C4-2B (cell line): Measurements from ENCODE around the gene ATP2B3.

Experiments
- H3K27ac ChIP-seq: fragments of 450-650 bp; 2 replicates; pipeline ENCODE4 v1.5.1; 2017
- CTCF ChIP-seq: fragments of 450-650 bp; conservative IDR thresholded peaks from 2 replicates; pipeline ENCODE4 v1.5.1; 2017; ENCODE audit warnings: mild to moderate bottlenecking
- ZFX ChIP-seq: fragments of 450-650 bp; IDR thresholded peaks from 2 replicates; pipeline ENCODE4 v1.6.1; 2017

The ATP2B3 gene

DNA sequence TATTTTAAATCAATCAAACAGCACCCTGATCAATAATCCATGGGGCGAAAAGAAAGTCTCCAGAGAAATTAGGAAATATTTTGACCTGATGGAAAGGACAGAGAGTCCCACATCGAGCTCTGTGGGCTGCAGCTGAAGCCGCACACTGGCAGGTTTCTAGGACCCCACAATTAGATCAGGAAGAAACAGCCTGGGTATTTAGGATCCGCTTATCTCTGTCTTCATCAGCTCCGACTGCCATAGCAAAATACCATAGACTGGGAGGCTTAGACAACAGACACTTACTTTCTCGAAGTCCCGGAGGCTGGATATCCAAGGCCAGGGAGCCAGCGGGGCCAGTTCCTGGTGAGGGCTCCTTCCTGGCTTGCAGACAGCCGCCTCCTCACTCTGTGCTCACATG lies 45.1 kb downstream of the ATP2B3 start:
- TF ChIP-seq CTCF (no peak), ZFX (no peak)
- H3K27ac ChIP-seq, result no peak overlapping the region

GRCh38 chrX:153564047-153564606 lies 46.7 kb downstream of the ATP2B3 start:
- TF ChIP-seq CTCF, result no peak
- TF ChIP-seq ZFX, result no peak
- no peak overlapping the region for H3K27ac ChIP-seq

- H3K27ac ChIP-seq, result no peak overlapping the region
- TF ChIP-seq CTCF, result no peak
- TF ChIP-seq ZFX, result no peak
These were observed 48.6 kb downstream of the ATP2B3 start for GRCh38 chrX:153565996-153566580.

DNA sequence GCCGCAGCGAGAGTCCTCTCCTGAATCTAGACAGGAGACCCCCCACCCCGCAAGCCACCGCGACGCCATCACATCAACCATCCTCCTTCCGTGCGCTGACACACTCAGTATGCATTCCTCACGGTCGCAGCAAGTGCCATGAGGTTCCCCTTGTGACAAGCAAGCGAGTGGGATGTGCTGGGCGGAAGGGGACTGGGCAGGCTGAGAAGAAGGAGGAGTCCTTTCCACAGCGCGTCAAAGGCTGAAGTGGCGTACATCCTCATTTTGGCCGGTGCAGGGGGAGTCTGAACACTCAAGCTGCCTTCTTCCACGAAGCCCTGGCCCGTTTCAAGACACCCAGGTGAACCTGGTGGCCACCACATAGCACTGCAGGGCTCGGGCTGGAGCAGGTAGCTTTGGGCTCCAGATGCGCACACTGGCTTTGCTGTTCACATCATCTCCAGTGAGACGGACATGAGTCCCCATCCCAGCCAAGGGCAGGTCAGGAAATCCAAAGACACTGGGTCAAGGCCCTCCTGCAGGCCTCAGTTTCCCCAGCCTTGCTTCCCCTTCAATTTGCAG lies 51.1 kb downstream of the ATP2B3 start:
- no peak for TF ChIP-seq ZFX
- TF ChIP-seq CTCF, result no peak; the same call in 1 of the 2 replicates
- H3K27ac ChIP-seq, result no peak overlapping the region

DNA sequence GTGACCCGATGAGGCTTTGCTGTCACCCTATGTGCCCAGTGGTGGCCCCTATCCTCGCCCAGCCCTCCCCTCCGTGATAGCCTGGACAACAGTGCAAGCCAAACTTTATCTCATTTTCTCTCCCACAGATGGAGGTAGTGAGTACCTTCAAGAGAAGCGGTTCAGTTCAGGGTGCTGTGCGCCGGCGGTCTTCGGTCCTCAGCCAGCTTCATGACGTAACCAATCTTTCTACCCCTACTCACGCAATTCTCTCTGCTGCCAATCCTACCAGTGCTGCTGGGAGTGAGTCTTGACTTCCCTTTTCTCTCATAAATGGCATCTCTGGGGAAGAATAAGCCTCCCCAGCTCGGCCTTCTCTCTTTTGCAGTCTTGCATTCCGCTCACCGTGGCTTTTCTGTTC lies 52.0 kb downstream of the ATP2B3 start:
- no peak for TF ChIP-seq CTCF
- no peak for TF ChIP-seq ZFX

DNA sequence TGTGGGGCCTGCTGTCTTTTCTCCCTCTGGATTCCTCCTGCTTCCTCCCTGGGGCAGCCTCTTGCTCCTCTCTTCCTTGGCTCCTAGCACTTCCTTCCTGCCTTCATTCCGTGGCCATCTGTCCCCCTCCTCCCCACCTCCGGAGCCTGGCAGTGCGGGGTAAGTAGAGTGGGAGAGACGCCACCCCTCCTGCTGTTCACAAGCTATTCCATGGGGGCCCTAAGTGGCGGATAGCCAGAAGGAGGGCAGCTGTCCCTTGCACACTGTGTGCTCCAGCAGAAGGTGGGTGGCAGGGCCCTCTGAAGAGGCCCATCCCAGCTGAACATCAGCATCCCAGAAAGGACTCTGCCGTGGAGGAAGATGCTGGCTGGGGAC lies 54.1 kb downstream of the ATP2B3 start:
- TF ChIP-seq CTCF, result no peak
- TF ChIP-seq ZFX, result no peak
- H3K27ac ChIP-seq, result no peak overlapping the region

More for the DNA sequence above, 52.0 kb downstream of the ATP2B3 start:
- H3K27ac ChIP-seq, result no peak overlapping the region

DNA sequence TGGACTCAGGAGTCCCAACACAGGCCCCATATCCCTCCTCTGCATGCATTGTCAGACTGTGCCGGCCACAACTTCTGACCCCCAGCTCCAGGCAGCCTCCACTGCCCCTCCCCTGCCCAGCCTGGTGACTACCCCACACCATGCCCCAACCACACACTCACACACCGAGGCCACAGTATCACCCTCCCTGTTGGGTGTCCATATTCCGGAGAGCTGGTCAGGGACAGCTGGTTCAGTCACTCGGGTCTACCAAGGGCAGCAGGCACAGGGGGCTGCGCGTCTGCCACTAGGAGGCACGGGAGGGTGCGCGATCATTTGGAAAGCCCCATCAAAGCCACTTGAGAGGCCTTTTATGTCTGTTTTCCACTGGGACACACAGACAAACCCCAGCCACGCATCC lies 55.2 kb downstream of the ATP2B3 start:
- H3K27ac ChIP-seq, result no peak overlapping the region

More for the DNA sequence above, 55.2 kb downstream of the ATP2B3 start:
- TF ChIP-seq CTCF, result no peak
- no peak for TF ChIP-seq ZFX
